ENCODE measurements around the gene TAF8. TPM values are rescaled to one million over a fixed set of nuclear protein-coding genes. Genes with fewer than 3 reads are reported as not detected.

TAF8 gene
- polyA plus RNA-seq, 1 of the 3 experiments (the other 2 are of a cell fraction): 27.8 TPM

GRCh38 chr6:42012501-42013133, 37.7 kb upstream of the TAF8 start:
- H3K9ac ChIP-seq: no peak overlapping the region
- no peaks in the 10 kb centered on the region for H3F3A ChIP-seq (replicated peaks; ENCODE audit: insufficient read depth)
- DNase-seq: no peak
- H3K27ac ChIP-seq (ENCODE audit: low read depth in 2 of 2, low read length in 1 of 2): no peak overlapping the region
- 100% methylated on average over 3 of the region's 3 CpGs for WGBS (ENCODE audit: low lambda C conversion rate)
- peaks cover 8% of the 10 kb centered on the region in 2 experiments; a peak in 1 of 4 replicates for H3K4me1 ChIP-seq (ENCODE audit: control insufficient read depth in 1 of 2, insufficient read depth in 2 of 2, low read depth in 1 of 2, low read length in 1 of 2)
- no peak overlapping the region for H2AFZ ChIP-seq (ENCODE audit: low read depth)
- no peaks in the 10 kb centered on the region for H3K36me3 ChIP-seq (replicated peaks in 1 of 2; ENCODE audit: control insufficient read depth in 1 of 2, insufficient read depth in 2 of 2, low read length in 1 of 2)
- TF ChIP-seq NFIC (IDR thresholded peaks at IDR 0.05; ENCODE audit: borderline replicate concordance) (no peak), TEAD4 (IDR thresholded peaks at IDR 0.05; ENCODE audit: borderline replicate concordance, insufficient read depth) (no peak), EZH2phosphoT487 (IDR thresholded peaks at IDR 0.05; ENCODE audit: borderline replicate concordance, low read depth) (no peak), RAD21 (IDR thresholded peaks at IDR 0.05; ENCODE audit: low read length) (no peak), JUND (IDR thresholded peaks at IDR 0.05) (no peak), TAF1 (IDR thresholded peaks at IDR 0.05; ENCODE audit: borderline replicate concordance, low read depth, low read length) (no peak), FOXM1 (IDR thresholded peaks at IDR 0.05; ENCODE audit: low read depth) (no peak), YY1 (IDR thresholded peaks at IDR 0.05; ENCODE audit: low read depth) (no peak), POLR2AphosphoS5 (IDR thresholded peaks at IDR 0.05; ENCODE audit: low read depth, low read length) (no peak), PBX3 (IDR thresholded peaks at IDR 0.05) (no peak), USF1 (IDR thresholded peaks at IDR 0.05; ENCODE audit: borderline replicate concordance, low read depth) (no peak)
- no peak overlapping the region for H3K4me2 ChIP-seq
- no peaks in the 10 kb centered on the region for H3K27me3 ChIP-seq (ENCODE audit: insufficient read depth)
- H4K20me1 ChIP-seq (ENCODE audit: insufficient read depth): no peaks in the 10 kb centered on the region
- H3K4me3 ChIP-seq (ENCODE audit: low read depth in 2 of 2, low read length in 1 of 2): no peak overlapping the region
- POLR2A ChIA-PET: no interaction called here
- CTCF ChIA-PET: no interaction called here
- H3K9me3 ChIP-seq: no peaks in the 10 kb centered on the region
- H3K79me2 ChIP-seq (ENCODE audit: insufficient read depth): no peaks in the 10 kb centered on the region
- no peaks in the 10 kb centered on the region for H3K9me2 ChIP-seq

GRCh38 chr6:42013134-42013516, 37.2 kb upstream of the TAF8 start:
- H2AFZ ChIP-seq (ENCODE audit: low read depth): no peak overlapping the region
- H3K27me3 ChIP-seq (ENCODE audit: insufficient read depth): no peaks in the 10 kb centered on the region
- DNase-seq: no peak
- no peak for TF ChIP-seq MAX (IDR thresholded peaks at IDR 0.05; ENCODE audit: low read depth)
- TF ChIP-seq RCOR1 (IDR thresholded peaks at IDR 0.05; ENCODE audit: low read length): no peak
- no peak for TF ChIP-seq TCF12 (IDR thresholded peaks at IDR 0.05)
- TF ChIP-seq MXI1 (IDR thresholded peaks at IDR 0.05; ENCODE audit: low read depth, low read length): no peak
- no peak for TF ChIP-seq MEF2A (IDR thresholded peaks at IDR 0.05; ENCODE audit: borderline replicate concordance, low read depth)
- TF ChIP-seq RXRA (IDR thresholded peaks at IDR 0.05; ENCODE audit: borderline replicate concordance, low read depth): no peak
- TF ChIP-seq FOXM1 (IDR thresholded peaks at IDR 0.05; ENCODE audit: low read depth): no peak
- H3K4me1 ChIP-seq (ENCODE audit: control insufficient read depth in 1 of 2, insufficient read depth in 2 of 2, low read depth in 1 of 2, low read length in 1 of 2): peaks cover 8% of the 10 kb centered on the region in 2 experiments; a peak in 1 of 4 replicates
- H3K9me3 ChIP-seq: no peaks in the 10 kb centered on the region
- no peak overlapping the region for H3K27ac ChIP-seq (ENCODE audit: low read depth in 2 of 2, low read length in 1 of 2)
- H3K9ac ChIP-seq: no peak overlapping the region
- no peaks in the 10 kb centered on the region for H3K9me2 ChIP-seq
- ChIA-PET CTCF (no interaction called here), POLR2A (no interaction called here)
- no peak overlapping the region for H3K4me3 ChIP-seq (ENCODE audit: low read depth in 2 of 2, low read length in 1 of 2)
- H4K20me1 ChIP-seq (ENCODE audit: insufficient read depth): no peaks in the 10 kb centered on the region
- H3K79me2 ChIP-seq (ENCODE audit: insufficient read depth): no peaks in the 10 kb centered on the region
- 55% methylated on average over 2 of the region's 2 CpGs for WGBS (ENCODE audit: low lambda C conversion rate)
- no peaks in the 10 kb centered on the region for H3K36me3 ChIP-seq (replicated peaks in 1 of 2; ENCODE audit: control insufficient read depth in 1 of 2, insufficient read depth in 2 of 2, low read length in 1 of 2)
- H3K4me2 ChIP-seq: no peak overlapping the region
- no peaks in the 10 kb centered on the region for H3F3A ChIP-seq (replicated peaks; ENCODE audit: insufficient read depth)

Measured in SK-N-SH (cell line).